HCT116 (cell line): ENCODE results near the gene ZNF571. TPM values are rescaled to one million over a fixed set of nuclear protein-coding genes. Genes with fewer than 3 reads are reported as not detected.

Experiments used
- ATAC-seq: fragments of 200-7000 bp; cut with Tn5 transposase; 2 replicates; pipeline ENCODE4 v1.9.1; 2020; ENCODE audit warnings: mild to moderate bottlenecking, moderate library complexity
- BruUV-seq: library from RNA; stranded (reverse); fragments of 400-500 nt; replicated peaks from 2 replicates; lab custom pipeline; 2021; lab: Mats Ljungman, UMichigan
- CTCF ChIA-PET: fragments of 300-600 bp; sonication (Branson Sonifier 250); formaldehyde crosslinking; loops from one replicate; lab custom pipeline; 2021; ENCODE audit warnings: antibody characterized with exemption; lab: Charles Lee
- POLR2A ChIA-PET: fragments of 300-600, 350-600 bp; sonication (Branson Sonifier 250); formaldehyde crosslinking; loops from one replicate; lab custom pipeline; 2021; ENCODE audit warnings: antibody characterized with exemption; lab: Charles Lee
- RAD21 ChIA-PET, 2 experiments: fragments of 300-600 bp; sonication (Branson Sonifier 250); formaldehyde crosslinking; loops; one replicate each; lab custom pipeline; 2023; ENCODE audit warnings: low total read pairs in 2 of 2; ENCODE audit not compliant: uncharacterized antibody in 2 of 2, unreplicated experiment in 2 of 2, low non-redundant PET in 1 of 2; lab: Charles Lee
- DNase-seq: peaks from one replicate; pipeline ENCODE4 v3.0.0-alpha.2; 2010; ENCODE audit warnings: low read depth, low spot score
- H2AFZ ChIP-seq: fragments of 200-600 bp; shearing (Covaris generic), sonication (generic); 2 replicates; pipeline ENCODE4 v1.6.1; 2017; ENCODE audit warnings: low read depth, mixed run types, mixed read lengths, antibody characterized with exemption, low read length; ENCODE audit not compliant: poor library complexity, severe bottlenecking
- H3K27ac ChIP-seq: 2 replicates; pipeline ENCODE4 v1.5.1; 2012; ENCODE audit warnings: low read depth, low read length
- H3K27me3 ChIP-seq: fragments of 200-600 bp; sonication (generic); 2 replicates; pipeline ENCODE4 v1.6.1; 2016; ENCODE audit warnings: mixed run types, low read length, mixed read lengths; ENCODE audit not compliant: insufficient read depth
- H3K36me3 ChIP-seq, 2 experiments: fragments of 200-500 bp in 1 of 2; fragments of 200-600 bp in 1 of 2; sonication (Bioruptor generic) in 1 of 2; sonication (generic) in 1 of 2; 2 replicates each; pipeline versions ENCODE4 v1.5.1 to v1.6.1; 2014 to 2016; ENCODE audit warnings: low read length in 2 of 2, inconsistent platforms in 1 of 2, mixed read lengths in 1 of 2, mixed run types in 1 of 2; ENCODE audit not compliant: insufficient read depth in 2 of 2, control insufficient read depth in 1 of 2
- H3K4me1 ChIP-seq, 2 experiments: fragments of 200-600 bp in 1 of 2; sonication (generic) in 1 of 2; 2 replicates each; pipeline versions ENCODE4 v1.5.1 to v1.6.1; 2012 to 2017; ENCODE audit warnings: low read length in 2 of 2, inconsistent platforms in 1 of 2, mild to moderate bottlenecking in 1 of 2, mixed read lengths in 1 of 2, mixed run types in 1 of 2, moderate library complexity in 1 of 2; ENCODE audit not compliant: insufficient read depth in 2 of 2, control insufficient read depth in 1 of 2
- H3K4me2 ChIP-seq: fragments of 200-600 bp; sonication (generic); 2 replicates; pipeline ENCODE4 v1.6.1; 2017; ENCODE audit warnings: mixed run types, low read length, mixed read lengths
- H3K4me3 ChIP-seq, 2 experiments: fragments of 200-600 bp in 1 of 2; sonication (generic) in 1 of 2; replicated peaks in 1 of 2; 2 replicates each; pipeline ENCODE4 v1.5.1; 2011 to 2016; ENCODE audit warnings: low read length in 2 of 2, control low read depth in 1 of 2, low read depth in 1 of 2, mild to moderate bottlenecking in 1 of 2, mixed read lengths in 1 of 2, mixed run types in 1 of 2
- H3K79me2 ChIP-seq: fragments of 200-600 bp; sonication (generic); 2 replicates; pipeline ENCODE4 v1.6.1; 2017; ENCODE audit warnings: mild to moderate bottlenecking, mixed run types, low read length, moderate library complexity, mixed read lengths; ENCODE audit not compliant: insufficient read depth
- H3K9ac ChIP-seq: fragments of 200-600 bp; sonication (generic); 2 replicates; pipeline ENCODE4 v1.6.1; 2016; ENCODE audit warnings: low read length, mixed read lengths
- H3K9me2 ChIP-seq: fragments of 200-600 bp; sonication (generic), shearing (Covaris generic); 2 replicates; pipeline ENCODE4 v1.6.1; 2017; ENCODE audit warnings: mixed run types, mild to moderate bottlenecking, moderate library complexity; ENCODE audit not compliant: insufficient read depth
- H3K9me3 ChIP-seq, 2 experiments: fragments of 200-500 bp in 1 of 2; fragments of 200-600 bp in 1 of 2; sonication (Bioruptor generic) in 1 of 2; sonication (generic) in 1 of 2; 2 replicates each; pipeline ENCODE4 v1.6.1; 2014 to 2017; ENCODE audit warnings: low read length in 2 of 2, mixed read lengths in 2 of 2, inconsistent platforms in 1 of 2, low read depth in 1 of 2, mild to moderate bottlenecking in 1 of 2, mixed run types in 1 of 2, moderate library complexity in 1 of 2; ENCODE audit not compliant: control insufficient read depth in 1 of 2, insufficient read depth in 1 of 2
- H4K20me1 ChIP-seq: fragments of 200-600 bp; sonication (generic), shearing (Covaris generic); 2 replicates; pipeline ENCODE4 v1.6.1; 2017; ENCODE audit warnings: mixed run types, mild to moderate bottlenecking, moderate library complexity; ENCODE audit not compliant: insufficient read depth
- CEBPB ChIP-seq: IDR thresholded peaks from 2 replicates; pipeline ENCODE4 v1.6.1; 2012; ENCODE audit warnings: low read depth
- EGR1 ChIP-seq: IDR thresholded peaks from 2 replicates; pipeline ENCODE4 v1.6.1; 2012; ENCODE audit warnings: low read depth
- POLR2A ChIP-seq: IDR thresholded peaks from 2 replicates; pipeline ENCODE4 v1.7.0; 2011; ENCODE audit warnings: borderline replicate concordance; ENCODE audit not compliant: insufficient read depth, insufficient read length; ENCODE audit errors: extremely low read depth
- RAD21 ChIP-seq: IDR thresholded peaks from 2 replicates; pipeline ENCODE4 v1.6.1; 2012; ENCODE audit warnings: low read depth, mild to moderate bottlenecking
- SP1 ChIP-seq: IDR thresholded peaks from 2 replicates; pipeline ENCODE4 v1.6.1; 2012; ENCODE audit warnings: low read depth
- YY1 ChIP-seq: IDR thresholded peaks from 2 replicates; pipeline ENCODE4 v1.6.1; 2011; ENCODE audit warnings: low read length, low read depth, moderate library complexity, mild to moderate bottlenecking; ENCODE audit not compliant: insufficient replicate concordance; ENCODE audit errors: extremely low read depth
- intact Hi-C: fragments of 100-400 bp; cut with micrococcal nuclease; formaldehyde crosslinking; loops from 2 replicates; pipeline ENCODE4 v1.10.0; 2022
- total RNA-seq: library from RNA; stranded (reverse); gene quantifications from one replicate; pipeline ENCODE4 v1.2.1, GENCODE V29; 2021; ENCODE audit not compliant: unreplicated experiment
- TF ChIP-seq, protein P1 (sequence below): IDR thresholded peaks from 2 replicates; pipeline ENCODE4 v1.6.1; 2011; ENCODE audit warnings: mild to moderate bottlenecking, low read length, moderate library complexity; ENCODE audit not compliant: insufficient replicate concordance; ENCODE audit errors: extremely low read depth
- TF ChIP-seq, protein P2 (sequence below): IDR thresholded peaks from 2 replicates; pipeline ENCODE4 v1.6.1; 2012; ENCODE audit warnings: low read depth
- TF ChIP-seq, protein P3 (sequence below): IDR thresholded peaks from 2 replicates; pipeline ENCODE4 v1.6.1; 2012

Gene ZNF571
- total RNA-seq, 1 experiment from 2014 or later = 0.10 TPM

DNA sequence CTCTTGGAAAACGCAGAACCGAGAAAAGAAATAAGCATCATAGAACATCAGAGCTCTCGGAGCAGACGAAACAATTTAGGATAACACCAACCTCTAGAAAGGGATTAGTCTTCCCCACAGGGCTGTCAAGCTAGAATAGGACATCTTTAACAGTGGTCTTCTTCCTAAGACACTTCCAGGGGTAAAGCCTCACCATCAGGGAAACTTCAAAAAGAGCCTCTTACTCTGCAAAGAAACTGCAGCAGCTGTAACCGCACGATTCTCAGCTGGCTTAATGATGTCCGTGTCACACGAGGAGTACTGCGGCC lies 642 bp downstream of the ZNF571 start:
- POLR2A ChIA-PET = no interaction called here
- no peaks in the 10 kb centered on the region for H3K27me3 ChIP-seq
- H3K9ac ChIP-seq = no peak overlapping the region
- CTCF ChIA-PET = no interaction called here
- no peaks in the 10 kb centered on the region for H3K36me3 ChIP-seq
- H2AFZ ChIP-seq = no peak overlapping the region
- no peak overlapping the region for H3K4me2 ChIP-seq
- no peak overlapping the region for H3K27ac ChIP-seq
- ATAC-seq (no peak), DNase-seq (no peak)
- peaks cover 8 to 14% of the 10 kb centered on the region in 2 experiments; a peak in 2 of 4 replicates for H3K9me3 ChIP-seq
- no peaks in the 10 kb centered on the region for H4K20me1 ChIP-seq
- RAD21 ChIA-PET = no interaction called here
- BruUV-seq = no TSS peak
- H3K79me2 ChIP-seq = no peaks in the 10 kb centered on the region
- intact Hi-C loops = no loop called here
- no peaks in the 10 kb centered on the region for H3K4me1 ChIP-seq
- TF ChIP-seq YY1 (no peak), RAD21 (no peak), CEBPB (no peak), EGR1 (no peak), POLR2A (no peak)
- TF ChIP-seq, protein P1, sequence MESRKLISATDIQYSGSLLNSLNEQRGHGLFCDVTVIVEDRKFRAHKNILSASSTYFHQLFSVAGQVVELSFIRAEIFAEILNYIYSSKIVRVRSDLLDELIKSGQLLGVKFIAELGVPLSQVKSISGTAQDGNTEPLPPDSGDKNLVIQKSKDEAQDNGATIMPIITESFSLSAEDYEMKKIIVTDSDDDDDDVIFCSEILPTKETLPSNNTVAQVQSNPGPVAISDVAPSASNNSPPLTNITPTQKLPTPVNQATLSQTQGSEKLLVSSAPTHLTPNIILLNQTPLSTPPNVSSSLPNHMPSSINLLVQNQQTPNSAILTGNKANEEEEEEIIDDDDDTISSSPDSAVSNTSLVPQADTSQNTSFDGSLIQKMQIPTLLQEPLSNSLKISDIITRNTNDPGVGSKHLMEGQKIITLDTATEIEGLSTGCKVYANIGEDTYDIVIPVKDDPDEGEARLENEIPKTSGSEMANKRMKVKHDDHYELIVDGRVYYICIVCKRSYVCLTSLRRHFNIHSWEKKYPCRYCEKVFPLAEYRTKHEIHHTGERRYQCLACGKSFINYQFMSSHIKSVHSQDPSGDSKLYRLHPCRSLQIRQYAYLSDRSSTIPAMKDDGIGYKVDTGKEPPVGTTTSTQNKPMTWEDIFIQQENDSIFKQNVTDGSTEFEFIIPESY = no peak
- H3K4me3 ChIP-seq = no peak overlapping the region
- H3K9me2 ChIP-seq = no peaks in the 10 kb centered on the region

DNA sequence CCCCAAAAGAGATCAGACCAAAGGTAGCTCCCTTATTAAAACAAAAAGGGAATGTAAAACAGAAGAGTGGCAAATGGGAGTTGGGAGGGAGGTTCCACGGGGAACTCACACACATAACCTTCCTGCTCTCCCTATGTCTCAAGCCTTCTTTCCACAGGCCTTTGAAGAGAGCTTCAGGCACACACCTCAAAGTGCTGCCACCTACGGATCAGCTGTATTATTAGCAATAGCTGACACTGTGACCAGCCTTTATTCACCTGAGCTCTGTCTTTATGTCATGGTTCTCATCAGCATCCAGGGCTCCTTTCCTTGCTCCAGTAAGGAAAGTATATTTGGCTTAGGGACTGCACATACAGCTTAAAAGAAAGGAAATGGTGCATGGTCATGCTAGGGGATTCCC lies 11.3 kb downstream of the ZNF571 start:
- Histone ChIP-seq H3K4me2 (no peak overlapping the region), H4K20me1 (no peaks in the 10 kb centered on the region), H3K27ac (no peak overlapping the region), H3K79me2 (no peaks in the 10 kb centered on the region), H3K9ac (no peak overlapping the region), H3K4me1 (no peaks in the 10 kb centered on the region), H3K9me2 (no peaks in the 10 kb centered on the region), H2AFZ (no peak overlapping the region), H3K27me3 (no peaks in the 10 kb centered on the region), H3K9me3 (peaks cover 18 to 33% of the 10 kb centered on the region in 2 experiments; a peak in 2 of 4 replicates), H3K36me3 (no peaks in the 10 kb centered on the region), H3K4me3 (no peak overlapping the region)
- ChIA-PET POLR2A (no interaction called here), RAD21 (no interaction called here), CTCF (no interaction called here)
- intact Hi-C loops = no loop called here
- DNase-seq (no peak), ATAC-seq (no peak)
- TF ChIP-seq, protein P2, sequence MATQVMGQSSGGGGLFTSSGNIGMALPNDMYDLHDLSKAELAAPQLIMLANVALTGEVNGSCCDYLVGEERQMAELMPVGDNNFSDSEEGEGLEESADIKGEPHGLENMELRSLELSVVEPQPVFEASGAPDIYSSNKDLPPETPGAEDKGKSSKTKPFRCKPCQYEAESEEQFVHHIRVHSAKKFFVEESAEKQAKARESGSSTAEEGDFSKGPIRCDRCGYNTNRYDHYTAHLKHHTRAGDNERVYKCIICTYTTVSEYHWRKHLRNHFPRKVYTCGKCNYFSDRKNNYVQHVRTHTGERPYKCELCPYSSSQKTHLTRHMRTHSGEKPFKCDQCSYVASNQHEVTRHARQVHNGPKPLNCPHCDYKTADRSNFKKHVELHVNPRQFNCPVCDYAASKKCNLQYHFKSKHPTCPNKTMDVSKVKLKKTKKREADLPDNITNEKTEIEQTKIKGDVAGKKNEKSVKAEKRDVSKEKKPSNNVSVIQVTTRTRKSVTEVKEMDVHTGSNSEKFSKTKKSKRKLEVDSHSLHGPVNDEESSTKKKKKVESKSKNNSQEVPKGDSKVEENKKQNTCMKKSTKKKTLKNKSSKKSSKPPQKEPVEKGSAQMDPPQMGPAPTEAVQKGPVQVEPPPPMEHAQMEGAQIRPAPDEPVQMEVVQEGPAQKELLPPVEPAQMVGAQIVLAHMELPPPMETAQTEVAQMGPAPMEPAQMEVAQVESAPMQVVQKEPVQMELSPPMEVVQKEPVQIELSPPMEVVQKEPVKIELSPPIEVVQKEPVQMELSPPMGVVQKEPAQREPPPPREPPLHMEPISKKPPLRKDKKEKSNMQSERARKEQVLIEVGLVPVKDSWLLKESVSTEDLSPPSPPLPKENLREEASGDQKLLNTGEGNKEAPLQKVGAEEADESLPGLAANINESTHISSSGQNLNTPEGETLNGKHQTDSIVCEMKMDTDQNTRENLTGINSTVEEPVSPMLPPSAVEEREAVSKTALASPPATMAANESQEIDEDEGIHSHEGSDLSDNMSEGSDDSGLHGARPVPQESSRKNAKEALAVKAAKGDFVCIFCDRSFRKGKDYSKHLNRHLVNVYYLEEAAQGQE = no peak
- TF ChIP-seq, protein P3, sequence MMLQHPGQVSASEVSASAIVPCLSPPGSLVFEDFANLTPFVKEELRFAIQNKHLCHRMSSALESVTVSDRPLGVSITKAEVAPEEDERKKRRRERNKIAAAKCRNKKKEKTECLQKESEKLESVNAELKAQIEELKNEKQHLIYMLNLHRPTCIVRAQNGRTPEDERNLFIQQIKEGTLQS = no peak
- TF ChIP-seq SP1 = no peak
- TF ChIP-seq, protein P1 = no peak
- no TSS peak for BruUV-seq
